HL-60 (cell line): ENCODE measurements around the gene VRK2.

Experiments used
- DNase-seq, 2 experiments: peaks; one replicate each; pipeline ENCODE4 v3.0.0-alpha.2; 2010 to 2020; ENCODE audit warnings: low read depth in 1 of 2, low spot score in 1 of 2
- H3K27ac ChIP-seq: fragments of 250-450 bp; sonication (Bioruptor Pico); replicated peaks from 2 replicates; pipeline ENCODE4 v1.5.1; 2020; ENCODE audit warnings: mild to moderate bottlenecking, moderate library complexity
- H3K27me3 ChIP-seq: fragments of 250-450 bp; sonication (Bioruptor Pico); 2 replicates; pipeline ENCODE4 v1.5.1; 2021; ENCODE audit warnings: mild to moderate bottlenecking, moderate library complexity; ENCODE audit not compliant: insufficient read depth, poor library complexity, severe bottlenecking
- H3K4me3 ChIP-seq: replicated peaks from 2 replicates; pipeline ENCODE4 v1.5.1; 2011; ENCODE audit warnings: mild to moderate bottlenecking, control low read depth, low read length; ENCODE audit not compliant: insufficient read depth
- GABPA ChIP-seq: IDR thresholded peaks from 2 replicates; pipeline ENCODE4 v1.6.1; 2012; ENCODE audit warnings: low read depth
- POLR2AphosphoS5 ChIP-seq: IDR thresholded peaks from 2 replicates; pipeline ENCODE4 v1.6.1; 2012; ENCODE audit warnings: low read depth
- SPI1 ChIP-seq: IDR thresholded peaks from 2 replicates; pipeline ENCODE4 v1.6.1; 2012; ENCODE audit warnings: low read depth, mild to moderate bottlenecking, borderline replicate concordance
- TF ChIP-seq, protein P1 (sequence below): IDR thresholded peaks from 2 replicates; pipeline ENCODE4 v1.6.1; 2012; ENCODE audit warnings: low read depth; ENCODE audit not compliant: insufficient replicate concordance
- TF ChIP-seq, protein P2 (sequence below): IDR thresholded peaks from one replicate; pipeline ENCODE4 v1.5.1; 2011; ENCODE audit warnings: low read length, control low read depth, inconsistent platforms; ENCODE audit not compliant: insufficient read depth

VRK2 gene

GRCh38 chr2:58042486-58042970, 4.1 kb upstream of the VRK2 start:
- no peak for DNase-seq
- Histone ChIP-seq H3K27me3 (no peaks in the 10 kb centered on the region), H3K4me3 (no peak overlapping the region), H3K27ac (no peak overlapping the region)
- TF ChIP-seq, protein P1, sequence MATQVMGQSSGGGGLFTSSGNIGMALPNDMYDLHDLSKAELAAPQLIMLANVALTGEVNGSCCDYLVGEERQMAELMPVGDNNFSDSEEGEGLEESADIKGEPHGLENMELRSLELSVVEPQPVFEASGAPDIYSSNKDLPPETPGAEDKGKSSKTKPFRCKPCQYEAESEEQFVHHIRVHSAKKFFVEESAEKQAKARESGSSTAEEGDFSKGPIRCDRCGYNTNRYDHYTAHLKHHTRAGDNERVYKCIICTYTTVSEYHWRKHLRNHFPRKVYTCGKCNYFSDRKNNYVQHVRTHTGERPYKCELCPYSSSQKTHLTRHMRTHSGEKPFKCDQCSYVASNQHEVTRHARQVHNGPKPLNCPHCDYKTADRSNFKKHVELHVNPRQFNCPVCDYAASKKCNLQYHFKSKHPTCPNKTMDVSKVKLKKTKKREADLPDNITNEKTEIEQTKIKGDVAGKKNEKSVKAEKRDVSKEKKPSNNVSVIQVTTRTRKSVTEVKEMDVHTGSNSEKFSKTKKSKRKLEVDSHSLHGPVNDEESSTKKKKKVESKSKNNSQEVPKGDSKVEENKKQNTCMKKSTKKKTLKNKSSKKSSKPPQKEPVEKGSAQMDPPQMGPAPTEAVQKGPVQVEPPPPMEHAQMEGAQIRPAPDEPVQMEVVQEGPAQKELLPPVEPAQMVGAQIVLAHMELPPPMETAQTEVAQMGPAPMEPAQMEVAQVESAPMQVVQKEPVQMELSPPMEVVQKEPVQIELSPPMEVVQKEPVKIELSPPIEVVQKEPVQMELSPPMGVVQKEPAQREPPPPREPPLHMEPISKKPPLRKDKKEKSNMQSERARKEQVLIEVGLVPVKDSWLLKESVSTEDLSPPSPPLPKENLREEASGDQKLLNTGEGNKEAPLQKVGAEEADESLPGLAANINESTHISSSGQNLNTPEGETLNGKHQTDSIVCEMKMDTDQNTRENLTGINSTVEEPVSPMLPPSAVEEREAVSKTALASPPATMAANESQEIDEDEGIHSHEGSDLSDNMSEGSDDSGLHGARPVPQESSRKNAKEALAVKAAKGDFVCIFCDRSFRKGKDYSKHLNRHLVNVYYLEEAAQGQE = no peak
- TF ChIP-seq POLR2AphosphoS5 = no peak
- TF ChIP-seq GABPA = no peak
- no peak for TF ChIP-seq SPI1
- TF ChIP-seq, protein P2, sequence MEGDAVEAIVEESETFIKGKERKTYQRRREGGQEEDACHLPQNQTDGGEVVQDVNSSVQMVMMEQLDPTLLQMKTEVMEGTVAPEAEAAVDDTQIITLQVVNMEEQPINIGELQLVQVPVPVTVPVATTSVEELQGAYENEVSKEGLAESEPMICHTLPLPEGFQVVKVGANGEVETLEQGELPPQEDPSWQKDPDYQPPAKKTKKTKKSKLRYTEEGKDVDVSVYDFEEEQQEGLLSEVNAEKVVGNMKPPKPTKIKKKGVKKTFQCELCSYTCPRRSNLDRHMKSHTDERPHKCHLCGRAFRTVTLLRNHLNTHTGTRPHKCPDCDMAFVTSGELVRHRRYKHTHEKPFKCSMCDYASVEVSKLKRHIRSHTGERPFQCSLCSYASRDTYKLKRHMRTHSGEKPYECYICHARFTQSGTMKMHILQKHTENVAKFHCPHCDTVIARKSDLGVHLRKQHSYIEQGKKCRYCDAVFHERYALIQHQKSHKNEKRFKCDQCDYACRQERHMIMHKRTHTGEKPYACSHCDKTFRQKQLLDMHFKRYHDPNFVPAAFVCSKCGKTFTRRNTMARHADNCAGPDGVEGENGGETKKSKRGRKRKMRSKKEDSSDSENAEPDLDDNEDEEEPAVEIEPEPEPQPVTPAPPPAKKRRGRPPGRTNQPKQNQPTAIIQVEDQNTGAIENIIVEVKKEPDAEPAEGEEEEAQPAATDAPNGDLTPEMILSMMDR = no peak

- H3K27ac ChIP-seq = no peak overlapping the region
- TF ChIP-seq, protein P2 = no peak
- TF ChIP-seq SPI1 (no peak), GABPA (no peak), POLR2AphosphoS5 (no peak)
- TF ChIP-seq, protein P1 = no peak
- no peak for DNase-seq
- H3K4me3 ChIP-seq = no peak overlapping the region
- H3K27me3 ChIP-seq = no peaks in the 10 kb centered on the region
These were observed 2.5 kb upstream of the VRK2 start for GRCh38 chr2:58044145-58044544.

DNA sequence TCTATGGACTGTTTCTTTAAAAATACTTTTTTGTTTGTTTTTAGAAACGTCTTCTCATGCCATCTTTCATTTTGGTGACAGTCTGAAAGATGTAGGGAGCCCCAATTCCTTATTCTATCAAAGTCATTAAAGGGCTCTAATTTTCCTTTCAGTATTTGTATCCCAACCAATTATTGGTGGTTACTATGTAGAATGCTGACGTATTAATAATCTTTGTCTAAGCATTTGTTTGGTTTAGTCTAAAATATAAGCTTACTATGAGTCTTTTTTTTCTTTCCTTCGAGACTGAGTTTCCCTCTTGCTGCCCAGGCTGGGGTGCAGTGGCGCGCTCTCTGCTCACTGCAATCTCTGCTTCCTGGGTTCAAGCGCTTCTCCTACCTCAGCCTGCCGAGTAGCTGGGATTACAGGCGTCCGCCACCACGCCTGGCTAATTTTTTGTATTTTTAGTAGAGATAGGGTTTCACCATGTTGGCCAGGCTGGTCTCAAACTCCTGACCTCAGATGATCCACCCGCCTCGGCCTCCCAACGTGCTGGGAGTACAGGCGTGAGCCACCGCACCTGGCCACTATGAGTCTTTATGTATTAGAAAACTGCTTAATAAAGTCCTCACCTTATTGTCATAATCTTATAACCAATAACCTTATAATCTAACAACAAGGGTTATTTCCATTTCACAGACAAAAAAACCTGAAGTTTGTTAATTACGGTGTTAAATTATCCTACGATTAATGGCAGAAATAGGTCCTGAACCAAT, 849 bp upstream of the VRK2 start:
- TF ChIP-seq, protein P1 = no peak
- TF ChIP-seq POLR2AphosphoS5 (no peak), SPI1 (no peak), GABPA (no peak)
- TF ChIP-seq, protein P2 = no peak
- H3K4me3 ChIP-seq = peak overlapping the region; percentile 59
- H3K27ac ChIP-seq = peak overlapping the region; percentile 97
- DNase-seq = peak in 1 of 2 experiments; percentile 6
- no peaks in the 10 kb centered on the region for H3K27me3 ChIP-seq
